HG02571 (cell line): ENCODE results near the gene CXCL12.

Experiments used
- ATAC-seq: cut with Tn5 transposase; IDR thresholded peaks from one replicate; pipeline ENCODE4 v1.9.1; 2021; ENCODE audit warnings: mild to moderate bottlenecking, moderate library complexity; ENCODE audit not compliant: unreplicated experiment

Gene CXCL12

GRCh38 chr10:44385026-44385695 is at the start of gene CXCL12:
CXCL12 (minus strand) TSS chr10:44385097; CDS start chr10:44385005, 92 bp downstream.
- no peak for ATAC-seq

DNA sequence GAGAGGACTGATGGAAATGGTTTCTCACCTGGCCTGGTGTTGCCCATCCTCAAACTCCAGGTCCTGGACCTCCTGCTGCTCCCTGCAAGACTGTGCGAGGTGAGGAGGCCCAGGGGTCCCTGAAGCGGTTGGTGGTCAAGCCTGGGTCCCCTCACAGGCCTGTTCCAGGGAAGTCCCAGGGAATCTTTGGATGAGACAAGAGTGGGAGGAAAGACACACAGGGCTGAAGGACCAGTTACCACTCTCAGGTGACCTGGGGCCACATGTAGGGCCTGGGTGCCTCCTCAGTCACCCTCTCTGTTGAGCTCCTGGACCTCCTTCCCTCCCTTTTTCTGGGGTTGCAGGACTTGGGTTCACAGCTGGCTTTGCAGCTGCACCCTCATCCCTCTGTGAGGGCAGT is 42.6 kb upstream of the CXCL12 start:
- ATAC-seq = no peak

DNA sequence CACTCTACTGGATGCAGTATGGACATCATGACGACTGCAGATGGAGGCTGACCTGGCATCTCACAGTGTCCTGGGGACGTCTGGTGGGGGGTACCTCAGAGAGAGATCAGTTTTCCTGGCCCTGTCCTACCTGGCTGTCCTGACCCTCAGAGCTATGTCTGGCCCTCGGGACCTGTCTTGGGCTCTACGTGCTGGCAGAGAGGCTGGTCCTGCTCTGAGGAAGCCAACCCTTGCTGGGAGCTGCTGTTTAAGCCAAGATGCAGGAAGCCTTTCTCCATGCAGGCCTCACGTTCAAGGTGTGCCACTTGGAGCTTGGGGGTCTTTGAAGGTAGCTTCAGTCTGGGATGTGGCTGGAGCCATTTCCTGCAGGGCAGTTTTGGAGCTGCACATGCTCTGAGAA is 42.1 kb upstream of the CXCL12 start:
- no peak for ATAC-seq

DNA sequence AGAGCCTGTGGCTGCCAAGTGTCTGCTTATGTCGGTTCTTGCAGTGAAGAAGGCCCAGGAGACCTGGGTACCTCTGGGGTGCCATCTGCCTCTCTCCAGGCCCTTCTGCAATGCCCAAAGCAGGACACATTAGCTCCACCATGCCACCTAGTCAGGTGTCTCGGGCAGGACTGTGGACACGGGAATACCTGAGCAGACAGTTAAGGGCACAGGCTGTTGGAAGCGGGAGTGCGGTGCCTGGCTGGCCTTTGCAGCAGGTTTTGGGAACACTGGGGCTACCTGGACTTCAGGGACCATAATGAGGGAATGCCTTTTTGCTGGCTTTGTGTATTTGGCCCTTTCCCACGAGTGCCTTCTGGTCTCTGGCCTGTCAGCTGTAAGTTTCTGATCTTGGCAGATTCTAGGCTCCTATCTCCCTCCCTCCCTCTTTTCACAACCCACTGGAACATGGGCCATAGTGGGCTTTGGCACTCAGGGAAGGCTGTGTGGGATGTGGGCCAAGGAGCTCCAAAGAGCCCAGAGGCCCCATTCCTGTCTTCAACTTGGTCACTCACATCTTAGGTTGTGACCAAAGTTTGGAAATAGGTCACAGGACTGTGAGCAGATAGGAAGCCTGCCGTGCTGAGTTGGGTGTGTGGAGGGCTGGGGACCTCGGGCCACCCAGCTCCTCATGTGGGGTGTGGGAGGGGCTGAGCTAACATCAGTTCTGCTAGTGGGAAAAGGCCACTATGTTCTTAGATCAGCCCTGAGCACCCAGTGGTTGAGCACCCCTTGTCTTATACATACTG is 41.5 kb upstream of the CXCL12 start:
- ATAC-seq = no peak

- no peak for ATAC-seq
Measured at GRCh38 chr10:44425466-44425865, 40.6 kb upstream of the CXCL12 start.

DNA sequence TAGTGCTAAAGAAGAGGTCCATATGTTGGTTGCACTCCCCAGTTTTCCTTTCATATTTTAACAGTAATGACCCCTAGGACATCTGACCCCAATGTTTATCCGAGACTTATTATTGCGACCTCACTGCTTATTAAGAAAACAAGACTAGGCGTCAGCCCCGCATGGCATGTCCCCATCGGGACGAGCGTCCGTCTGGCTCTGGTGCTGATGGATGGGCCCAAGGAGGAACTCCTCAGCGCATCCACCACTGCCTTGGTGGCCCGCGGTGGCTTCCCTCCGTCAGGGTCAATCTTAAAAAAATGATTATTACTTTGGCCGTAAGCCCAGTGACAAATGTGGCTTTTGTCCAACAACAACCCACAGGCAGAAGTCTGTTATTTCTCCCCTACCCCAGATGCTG is 40.1 kb upstream of the CXCL12 start:
- no peak for ATAC-seq

GRCh38 chr10:44424298-44424697 is 39.4 kb upstream of the CXCL12 start:
- ATAC-seq = no peak

GRCh38 chr10:44422570-44423101 is 37.7 kb upstream of the CXCL12 start:
- no peak for ATAC-seq

GRCh38 chr10:44422153-44422552 is 37.3 kb upstream of the CXCL12 start:
- ATAC-seq = no peak

GRCh38 chr10:44419790-44420549 is 35.1 kb upstream of the CXCL12 start:
- ATAC-seq = no peak

- no peak for ATAC-seq
Measured at GRCh38 chr10:44418637-44419036, 33.7 kb upstream of the CXCL12 start.

DNA sequence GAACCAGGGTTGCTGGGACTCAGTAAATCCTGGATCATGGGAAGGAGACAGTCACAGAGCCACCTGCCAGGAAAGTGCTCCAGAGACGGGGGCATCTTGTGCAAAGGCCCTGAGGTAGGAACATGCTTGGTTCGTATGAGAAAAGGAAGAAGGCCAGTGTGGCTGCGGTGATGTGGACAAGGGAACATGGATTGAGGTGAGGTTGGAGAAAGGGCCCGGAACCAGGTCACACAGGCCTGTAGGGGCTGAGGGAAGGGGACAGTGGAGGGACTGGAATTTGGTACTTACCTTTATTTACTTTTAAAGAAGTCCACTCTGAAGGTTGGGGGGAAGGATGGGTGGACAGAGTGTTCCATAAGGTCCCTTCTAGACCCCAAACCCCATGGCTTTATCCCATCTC is 32.9 kb upstream of the CXCL12 start:
- ATAC-seq = no peak

- no peak for ATAC-seq
Measured at GRCh38 chr10:44416936-44417335, 32.0 kb upstream of the CXCL12 start.

DNA sequence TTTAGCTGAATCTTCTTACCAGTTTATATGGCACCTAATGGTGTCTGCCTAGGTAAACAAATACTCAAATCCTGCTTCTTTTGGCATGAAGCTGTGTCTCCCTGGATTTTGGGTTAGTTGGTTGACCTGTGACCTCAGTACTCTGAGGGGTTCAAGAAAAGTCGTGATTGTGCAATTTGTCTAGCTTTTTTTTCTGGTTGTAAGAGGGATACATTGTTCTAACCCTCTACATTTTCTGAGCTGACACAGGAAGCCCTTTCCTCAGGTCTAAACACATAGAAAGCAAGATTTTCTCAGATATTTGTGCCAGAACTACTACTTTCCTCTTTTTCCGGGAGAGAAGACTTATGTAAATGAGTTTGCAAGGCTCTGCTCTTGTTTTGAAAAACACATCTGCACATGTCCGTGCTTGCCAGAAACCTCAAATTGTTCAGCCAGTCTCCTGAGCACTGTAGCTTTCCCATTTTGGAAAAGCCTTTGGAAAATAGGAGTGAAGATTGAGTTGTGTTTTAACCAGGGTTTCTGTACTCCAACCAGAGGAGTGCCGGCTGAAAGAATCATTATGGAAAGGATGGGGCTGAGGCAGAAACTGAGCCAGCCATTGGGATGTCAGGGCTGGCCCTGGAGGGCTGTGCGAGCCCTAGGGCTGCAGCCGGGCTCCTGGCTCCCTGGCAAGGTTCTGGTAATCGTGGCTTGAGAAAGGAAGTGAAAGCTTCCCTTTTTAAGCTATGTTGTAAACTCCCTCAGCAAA is 31.3 kb upstream of the CXCL12 start:
- no peak for ATAC-seq

- ATAC-seq = no peak
Measured at GRCh38 chr10:44415121-44415520, 30.2 kb upstream of the CXCL12 start.

DNA sequence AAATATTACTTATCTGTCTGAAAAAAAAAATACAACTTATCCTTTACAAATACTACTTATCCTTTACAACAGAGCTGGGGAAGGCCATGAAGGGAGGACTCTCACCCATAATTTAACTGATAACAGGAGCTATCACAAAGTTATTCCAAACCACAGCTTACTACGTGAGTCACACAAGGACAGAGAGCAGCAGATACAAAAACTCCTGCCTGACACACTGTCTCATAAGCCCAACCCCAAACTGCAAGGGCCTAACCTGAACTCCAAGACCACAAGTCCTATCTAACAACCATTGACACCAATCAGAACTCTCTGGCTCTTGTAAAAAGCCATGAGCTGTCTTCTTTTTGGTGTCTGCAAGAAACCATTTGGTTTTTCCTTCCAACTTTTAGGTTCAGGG is 28.5 kb upstream of the CXCL12 start:
- no peak for ATAC-seq

DNA sequence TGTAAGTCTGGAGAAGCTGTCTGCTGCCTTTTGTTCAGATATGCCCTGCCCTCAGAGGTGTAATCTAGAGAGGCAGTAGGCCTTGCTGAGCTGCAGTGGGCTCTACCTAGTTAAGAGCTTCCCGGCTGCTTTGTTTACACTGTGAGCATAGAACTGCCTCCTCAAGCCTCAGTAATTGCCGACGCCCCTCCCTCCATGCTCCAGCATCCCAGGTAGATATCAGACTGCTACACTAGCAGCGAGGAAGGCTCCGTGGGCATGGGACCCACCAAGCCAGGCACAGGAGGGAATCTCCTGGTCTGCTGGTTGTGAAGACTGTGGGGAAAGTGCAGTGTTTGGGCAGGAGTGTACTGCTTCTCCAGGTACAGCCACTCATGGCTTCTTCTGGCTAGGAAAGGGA is 26.4 kb upstream of the CXCL12 start:
- no peak for ATAC-seq

DNA sequence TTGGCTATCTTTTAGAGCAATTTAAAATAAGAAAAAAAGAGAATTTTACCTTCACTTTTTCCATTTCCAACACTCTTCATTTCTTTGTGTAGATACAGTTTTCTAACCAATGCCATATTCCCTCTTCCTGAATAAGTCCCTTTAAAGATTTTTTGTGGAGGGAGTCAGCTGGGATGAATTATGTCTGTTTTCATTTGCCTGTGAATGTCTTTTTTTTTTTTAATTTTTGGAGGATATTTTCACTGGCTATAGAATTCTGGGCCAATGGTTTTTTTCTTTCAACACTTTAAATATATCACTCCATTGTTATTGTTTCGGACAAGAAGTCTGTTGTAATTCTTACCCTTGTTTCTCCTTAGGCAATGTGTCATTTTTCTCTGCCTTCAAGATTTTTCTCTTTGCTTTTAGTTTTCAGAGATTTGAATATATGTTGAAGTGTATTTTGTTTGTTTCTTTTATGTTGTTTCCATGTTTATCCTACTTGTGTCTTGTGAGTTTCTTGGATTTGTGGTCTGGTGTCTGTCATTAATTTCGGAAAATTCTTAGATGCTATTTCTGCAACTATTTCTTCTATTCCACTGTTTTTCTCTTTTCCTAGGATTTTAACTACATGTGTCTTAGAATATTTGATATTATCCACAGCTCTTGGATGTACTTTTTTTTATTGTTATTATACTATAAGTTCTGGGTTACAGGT is 20.0 kb upstream of the CXCL12 start:
- ATAC-seq = no peak

- no peak for ATAC-seq
Measured at GRCh38 chr10:44402465-44403195, 17.7 kb upstream of the CXCL12 start.

- no peak for ATAC-seq
Measured at GRCh38 chr10:44400541-44400940, 15.6 kb upstream of the CXCL12 start.
